ENCODE data around the gene HOXC5.
"Not testable (repeated sequence)": the region's sequence is repeated elsewhere in the genome, so short reads cannot be mapped to it uniquely, and the experiment has no call there.

HOXC5 gene

GRCh38 chr12:54035568-54036264 is 2.9 kb downstream of the HOXC5 start:
- Mint-ChIP-seq H3K4me1 (peaks cover 22 to 28% of the 10 kb centered on the region in 2 donors), H3K27ac (peak overlapping the region; percentile 63), H3K9me3 (no peaks in the 10 kb centered on the region), H3K4me3 (no peak overlapping the region), H3K36me3 (peaks cover 0 to 1% of the 10 kb centered on the region in 2 donors), H3K27me3 (peaks cover 85 to 96% of the 10 kb centered on the region in 2 donors)
- no peak for ATAC-seq (replicated peaks)
- DNase-seq, result no peak

- H3K27me3 Mint-ChIP-seq, result peaks cover 86 to 95% of the 10 kb centered on the region in 2 donors
- H3K27ac Mint-ChIP-seq, result no peak overlapping the region
- DNase-seq, result no peak
- peaks cover 20 to 28% of the 10 kb centered on the region in 2 donors for H3K4me1 Mint-ChIP-seq
- ATAC-seq (replicated peaks), result peak; percentile 37 to 65
- no peaks in the 10 kb centered on the region for H3K9me3 Mint-ChIP-seq
- H3K4me3 Mint-ChIP-seq, result no peak overlapping the region
- H3K36me3 Mint-ChIP-seq, result peaks cover 0 to 1% of the 10 kb centered on the region in 2 donors
Observed at GRCh38 chr12:54036620-54037359, 3.9 kb downstream of the HOXC5 start.

- H3K4me3 Mint-ChIP-seq, result no peak overlapping the region
- DNase-seq (no peak), ATAC-seq (replicated peaks) (no peak)
- H3K27ac Mint-ChIP-seq, result no peak overlapping the region
- H3K9me3 Mint-ChIP-seq, result no peaks in the 10 kb centered on the region
- H3K27me3 Mint-ChIP-seq, result peaks cover 86 to 95% of the 10 kb centered on the region in 2 donors
- H3K4me1 Mint-ChIP-seq, result peaks cover 18 to 23% of the 10 kb centered on the region in 2 donors
- peaks cover 0 to 1% of the 10 kb centered on the region in 2 donors for H3K36me3 Mint-ChIP-seq
Observed at GRCh38 chr12:54037360-54038283, 4.8 kb downstream of the HOXC5 start.

GRCh38 chr12:54038284-54038870 is 5.5 kb downstream of the HOXC5 start:
- Mint-ChIP-seq H3K27ac (no peak overlapping the region), H3K4me3 (no peak overlapping the region), H3K4me1 (peaks cover 11 to 15% of the 10 kb centered on the region in 2 donors), H3K27me3 (peaks cover 85 to 95% of the 10 kb centered on the region in 2 donors), H3K9me3 (no peaks in the 10 kb centered on the region), H3K36me3 (peaks cover 0 to 1% of the 10 kb centered on the region in 2 donors)
- ATAC-seq (replicated peaks) (no peak), DNase-seq (no peak)

GRCh38 chr12:54038871-54039414 is 6.1 kb downstream of the HOXC5 start:
- H3K4me3 Mint-ChIP-seq, result no peak overlapping the region
- H3K4me1 Mint-ChIP-seq, result peaks cover 8 to 12% of the 10 kb centered on the region in 2 donors
- H3K27ac Mint-ChIP-seq, result no peak overlapping the region
- no peaks in the 10 kb centered on the region for H3K36me3 Mint-ChIP-seq
- no peak for ATAC-seq (replicated peaks)
- DNase-seq, result no peak
- peaks cover 86 to 96% of the 10 kb centered on the region in 2 donors for H3K27me3 Mint-ChIP-seq
- H3K9me3 Mint-ChIP-seq, result no peaks in the 10 kb centered on the region

- DNase-seq, result no peak
- ATAC-seq (replicated peaks), result no peak
- Mint-ChIP-seq H3K4me1 (peaks cover 7% of the 10 kb centered on the region in 2 donors), H3K27me3 (peaks cover 88 to 97% of the 10 kb centered on the region in 2 donors), H3K4me3 (no peak overlapping the region), H3K27ac (no peak overlapping the region), H3K36me3 (no peaks in the 10 kb centered on the region), H3K9me3 (no peaks in the 10 kb centered on the region)
Observed at GRCh38 chr12:54039417-54040147, 6.7 kb downstream of the HOXC5 start.

- Mint-ChIP-seq H3K36me3 (no peaks in the 10 kb centered on the region), H3K27me3 (peaks cover 90 to 97% of the 10 kb centered on the region in 2 donors), H3K27ac (no peak overlapping the region), H3K4me1 (peaks cover 1 to 4% of the 10 kb centered on the region in 2 donors), H3K9me3 (no peaks in the 10 kb centered on the region), H3K4me3 (no peak overlapping the region)
- DNase-seq (no peak), ATAC-seq (replicated peaks) (no peak)
Observed at GRCh38 chr12:54040148-54040494, 7.3 kb downstream of the HOXC5 start.

GRCh38 chr12:54040648-54041047 is 7.8 kb downstream of the HOXC5 start:
- Mint-ChIP-seq H3K36me3 (no peaks in the 10 kb centered on the region), H3K27ac (no peak overlapping the region), H3K4me1 (peaks cover 0 to 4% of the 10 kb centered on the region in 2 donors), H3K9me3 (no peaks in the 10 kb centered on the region), H3K27me3 (peaks cover 90 to 97% of the 10 kb centered on the region in 2 donors), H3K4me3 (no peak overlapping the region)
- ATAC-seq (replicated peaks), result no peak
- DNase-seq, result no peak

GRCh38 chr12:54041097-54041690 is 8.3 kb downstream of the HOXC5 start:
- peaks cover 91 to 97% of the 10 kb centered on the region in 2 donors for H3K27me3 Mint-ChIP-seq
- no peak for DNase-seq
- no peak overlapping the region for H3K4me3 Mint-ChIP-seq
- peaks cover 0 to 3% of the 10 kb centered on the region in 2 donors for H3K4me1 Mint-ChIP-seq
- no peaks in the 10 kb centered on the region for H3K9me3 Mint-ChIP-seq
- ATAC-seq (replicated peaks), result no peak
- no peak overlapping the region for H3K27ac Mint-ChIP-seq
- H3K36me3 Mint-ChIP-seq, result no peaks in the 10 kb centered on the region

GRCh38 chr12:54042033-54042432 is 9.2 kb downstream of the HOXC5 start:
- ATAC-seq (replicated peaks); H3K4me1 Mint-ChIP-seq: not testable (repeated sequence)

GRCh38 chr12:54042970-54043853 is 10.4 kb downstream of the HOXC5 start:
- Mint-ChIP-seq H3K9me3 (no peaks in the 10 kb centered on the region), H3K4me1 (peaks cover 7 to 15% of the 10 kb centered on the region in 2 donors), H3K27ac (no peak overlapping the region), H3K27me3 (peaks cover 93 to 97% of the 10 kb centered on the region in 2 donors), H3K4me3 (no peak overlapping the region), H3K36me3 (no peaks in the 10 kb centered on the region)
- no peak for DNase-seq
- ATAC-seq (replicated peaks), result no peak

More at GRCh38 chr12:54042033-54042432, 9.2 kb downstream of the HOXC5 start:
- peaks cover 92 to 97% of the 10 kb centered on the region in 2 donors for H3K27me3 Mint-ChIP-seq
- H3K4me3 Mint-ChIP-seq, H3K36me3 Mint-ChIP-seq, H3K9me3 Mint-ChIP-seq, DNase-seq, H3K27ac Mint-ChIP-seq: not testable (repeated sequence)

GRCh38 chr12:54044425-54045103 is 11.7 kb downstream of the HOXC5 start:
- DNase-seq (no peak), ATAC-seq (replicated peaks) (peak in 1 of 2 donors; percentile 47)
- Mint-ChIP-seq H3K36me3 (no peaks in the 10 kb centered on the region), H3K4me1 (peaks cover 7 to 15% of the 10 kb centered on the region in 2 donors), H3K9me3 (no peaks in the 10 kb centered on the region), H3K27ac (no peak overlapping the region), H3K4me3 (no peak overlapping the region), H3K27me3 (peaks cover 92 to 97% of the 10 kb centered on the region in 2 donors)
